Erythroblast (primary cell): ENCODE measurements around the gene ERBB4.

Source experiments
- GATA1 ChIP-seq: IDR thresholded peaks from 2 replicates; pipeline ENCODE4 v1.6.1; 2011; ENCODE audit warnings: low read depth, mild to moderate bottlenecking, control low read depth, low read length, moderate library complexity
- POLR2A ChIP-seq: IDR thresholded peaks from 2 replicates; pipeline ENCODE4 v1.6.1; 2011; ENCODE audit warnings: mild to moderate bottlenecking, low read length

- TF ChIP-seq POLR2A (no peak), GATA1 (no peak)
Measured at GRCh38 chr2:211439011-211439410, 1099.6 kb downstream of the ERBB4 start.
